Lower leg skin (tissue), 4 donors: ENCODE data around the gene VEZF1. TPM values are rescaled to one million over a fixed set of nuclear protein-coding genes. Genes with fewer than 3 reads are reported as not detected.

Source experiments
- DNase-seq, 2 donors: peaks; one replicate each; pipeline ENCODE4 v3.0.0-alpha.2; 2019; ENCODE audit warnings: low spot score in 2 of 2
- H3K4me3 ChIP-seq: fragments of 200-600 bp; sonication (generic); 2 replicates; pipeline ENCODE4 v1.5.1; 2017; ENCODE audit warnings: mild to moderate bottlenecking, low read depth; ENCODE audit not compliant: poor library complexity, severe bottlenecking
- POLR2A ChIP-seq, 2 donors: fragments of 450-650 bp; IDR thresholded peaks; one replicate each; pipeline ENCODE4 v1.6.1; 2016 to 2017; ENCODE audit warnings: antibody characterized with exemption in 2 of 2, mild to moderate bottlenecking in 1 of 2, moderate library complexity in 1 of 2
- WGBS, 2 donors: methylation state at CpG; one replicate each; pipeline ENCODE4 v1.1.5; 2018; 5-methylcytosine and 5-hydroxymethylcytosine counted together
- intact Hi-C: fragments of 100-400 bp; cut with DNase I; formaldehyde crosslinking; loops from one replicate; pipeline ENCODE4 v1.15.0; 2023; ENCODE audit warnings: low total_unique reads
- total RNA-seq, 4 donors: library from RNA; depleted of rRNA; stranded (reverse); fragments of >200 nt; gene quantifications; one replicate each; pipeline ENCODE4 v1.1.0, GENCODE V29; 2016
- TF ChIP-seq, protein P1 (sequence below), 3 donors: fragments of 450-650 bp; IDR thresholded peaks; one replicate each; pipeline ENCODE4 v1.5.1; 2016; ENCODE audit warnings: antibody characterized with exemption in 3 of 3, mild to moderate bottlenecking in 3 of 3, moderate library complexity in 2 of 3

VEZF1 gene
- total RNA-seq, 4 donors from 2014 or later, result 30.3 to 56.1 (median 46.6) TPM

GRCh38 chr17:57971572-57971971 lies 16.5 kb downstream of the VEZF1 start:
- intact Hi-C loops, result no loop called here
- TF ChIP-seq, protein P1, sequence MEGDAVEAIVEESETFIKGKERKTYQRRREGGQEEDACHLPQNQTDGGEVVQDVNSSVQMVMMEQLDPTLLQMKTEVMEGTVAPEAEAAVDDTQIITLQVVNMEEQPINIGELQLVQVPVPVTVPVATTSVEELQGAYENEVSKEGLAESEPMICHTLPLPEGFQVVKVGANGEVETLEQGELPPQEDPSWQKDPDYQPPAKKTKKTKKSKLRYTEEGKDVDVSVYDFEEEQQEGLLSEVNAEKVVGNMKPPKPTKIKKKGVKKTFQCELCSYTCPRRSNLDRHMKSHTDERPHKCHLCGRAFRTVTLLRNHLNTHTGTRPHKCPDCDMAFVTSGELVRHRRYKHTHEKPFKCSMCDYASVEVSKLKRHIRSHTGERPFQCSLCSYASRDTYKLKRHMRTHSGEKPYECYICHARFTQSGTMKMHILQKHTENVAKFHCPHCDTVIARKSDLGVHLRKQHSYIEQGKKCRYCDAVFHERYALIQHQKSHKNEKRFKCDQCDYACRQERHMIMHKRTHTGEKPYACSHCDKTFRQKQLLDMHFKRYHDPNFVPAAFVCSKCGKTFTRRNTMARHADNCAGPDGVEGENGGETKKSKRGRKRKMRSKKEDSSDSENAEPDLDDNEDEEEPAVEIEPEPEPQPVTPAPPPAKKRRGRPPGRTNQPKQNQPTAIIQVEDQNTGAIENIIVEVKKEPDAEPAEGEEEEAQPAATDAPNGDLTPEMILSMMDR (IDR thresholded peaks at IDR 0.05), result no peak
- TF ChIP-seq POLR2A (IDR thresholded peaks at IDR 0.05), result no peak

DNA sequence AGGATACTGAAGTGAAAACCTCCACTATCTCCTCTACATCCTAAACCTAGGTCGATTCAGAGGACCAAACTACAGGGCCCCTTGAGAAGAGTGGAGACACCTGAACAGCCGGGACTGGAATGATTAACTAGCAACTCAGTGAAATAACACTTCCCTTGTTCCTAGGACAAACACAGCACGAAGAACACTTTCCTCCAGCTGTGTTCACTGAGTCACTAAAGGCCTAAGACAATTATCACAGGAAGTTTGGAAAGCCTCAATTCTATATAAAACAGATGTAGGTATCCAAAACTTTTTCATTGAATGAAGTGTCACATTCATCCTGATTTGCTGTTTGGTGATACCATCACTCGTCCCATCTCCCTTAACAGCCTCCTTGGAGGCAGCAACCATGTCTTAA lies 17.3 kb downstream of the VEZF1 start:
- no peak for TF ChIP-seq POLR2A (IDR thresholded peaks at IDR 0.05)
- TF ChIP-seq, protein P1 (IDR thresholded peaks at IDR 0.05), result no peak
- DNase-seq, result peak; percentile 1 to 8

More at GRCh38 chr17:57971572-57971971, 16.5 kb downstream of the VEZF1 start:
- 53 to 55% methylated on average over 10 of the region's 10 CpGs for WGBS, 2 donors
- DNase-seq, result peak; percentile 13 to 49
- H3K4me3 ChIP-seq, result no peak overlapping the region

GRCh38 chr17:57968456-57968855 lies 19.6 kb downstream of the VEZF1 start:
- TF ChIP-seq, protein P1 (IDR thresholded peaks at IDR 0.05), result no peak
- no peak for TF ChIP-seq POLR2A (IDR thresholded peaks at IDR 0.05)
- WGBS, 2 donors, result 61 to 71% methylated on average over 1 of the region's 1 CpG
- peak in 1 of 2 donors; percentile 8 for DNase-seq
- H3K4me3 ChIP-seq, result no peak overlapping the region
- intact Hi-C loops, result no loop called here

More for the DNA sequence above, 17.3 kb downstream of the VEZF1 start:
- 60 to 70% methylated on average over 4 of the region's 4 CpGs for WGBS, 2 donors
- no peak overlapping the region for H3K4me3 ChIP-seq
- intact Hi-C loops, result no loop called here

- DNase-seq, result peak in 1 of 2 donors; percentile 17
- no peak overlapping the region for H3K4me3 ChIP-seq
- TF ChIP-seq, protein P1 (IDR thresholded peaks at IDR 0.05), result no peak
- no peak for TF ChIP-seq POLR2A (IDR thresholded peaks at IDR 0.05)
- 92 to 97% methylated on average over 5 of the region's 5 CpGs for WGBS, 2 donors
- intact Hi-C loops, result no loop called here
These were observed 21.2 kb downstream of the VEZF1 start for GRCh38 chr17:57966875-57967274.

DNA sequence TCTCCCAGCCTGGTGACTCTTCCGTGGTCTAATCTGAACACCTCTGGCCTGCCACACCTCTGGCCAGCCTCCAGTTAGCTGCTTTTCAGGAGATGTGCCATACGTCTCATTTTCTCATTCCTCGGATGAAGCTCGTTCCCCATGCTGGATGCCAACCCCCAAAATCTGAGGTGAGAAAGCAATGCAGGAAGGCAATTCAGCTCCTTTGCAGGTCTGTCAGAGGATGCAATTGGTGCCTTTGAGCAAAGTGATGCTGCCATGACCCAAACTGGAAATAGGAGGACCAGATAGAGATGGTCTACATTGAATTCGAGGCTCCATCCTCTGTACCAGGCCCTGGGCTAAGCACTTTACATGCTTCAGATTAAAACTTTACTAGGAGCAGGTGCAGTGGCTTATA lies 21.8 kb downstream of the VEZF1 start:
- intact Hi-C loops, result no loop called here
- no peak overlapping the region for H3K4me3 ChIP-seq
- 88 to 97% methylated on average over 5 of the region's 5 CpGs for WGBS, 2 donors
- TF ChIP-seq POLR2A (IDR thresholded peaks at IDR 0.05), result no peak
- TF ChIP-seq, protein P1 (IDR thresholded peaks at IDR 0.05), result no peak
- DNase-seq, result peak; percentile 6 to 15

DNA sequence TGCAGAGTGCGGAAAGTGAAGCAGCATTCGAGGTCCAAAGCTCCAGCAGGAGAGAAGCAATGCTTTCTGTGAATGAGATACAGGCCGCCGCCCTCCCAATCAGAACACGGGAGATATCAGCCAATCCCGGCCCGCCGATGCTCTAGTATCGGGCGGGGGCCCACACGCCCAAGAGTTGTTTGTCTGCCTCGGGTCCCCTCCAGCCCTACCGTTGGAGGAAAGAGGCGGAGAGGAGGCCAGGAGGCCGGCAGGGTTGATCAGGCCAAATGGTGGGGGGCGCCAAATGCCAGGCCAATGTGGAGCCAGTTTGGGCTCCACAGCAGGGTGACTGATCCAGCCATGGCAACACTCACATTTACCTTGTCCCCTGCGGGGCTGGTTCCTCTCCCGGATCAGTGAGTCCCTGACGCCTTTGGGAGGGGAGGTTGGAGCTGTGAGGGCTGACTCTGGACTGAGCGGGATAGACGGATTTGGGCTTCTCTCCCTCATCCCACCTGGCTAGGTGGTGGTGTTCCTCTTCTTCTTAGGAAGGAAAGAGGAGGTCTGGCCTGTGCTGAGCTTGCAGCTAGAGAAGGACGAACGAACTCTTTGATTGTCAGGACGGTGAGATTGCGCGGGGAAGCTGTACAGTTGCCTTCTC lies 22.4 kb downstream of the VEZF1 start:
- no peak for TF ChIP-seq POLR2A (IDR thresholded peaks at IDR 0.05)
- intact Hi-C loops, result no loop called here
- H3K4me3 ChIP-seq, result no peak overlapping the region
- WGBS, 2 donors, result 83 to 89% methylated on average over 24 to 25 of the region's 26 CpGs
- peak in 1 of 2 donors; percentile 62 for DNase-seq
